BLaER1 treated with 17β-estradiol and CSF1 and Interleukin-3, amounts not matched to agents 10 nM and 100 nM (cell line): Measurements from ENCODE around the gene UBE2A.

Source experiments
- H3K27ac ChIP-seq, 11 experiments: shearing (Covaris generic); formaldehyde crosslinking; 2 replicates each; pipeline ENCODE4 v1.8.1; 2022
- H3K27me3 ChIP-seq, 11 experiments: shearing (Covaris generic); formaldehyde crosslinking; 2 replicates each; pipeline ENCODE4 v1.8.1; 2022
- H3K36me3 ChIP-seq, 11 experiments: shearing (Covaris generic); formaldehyde crosslinking; 2 replicates each; pipeline ENCODE4 v1.8.1; 2022
- H3K4me1 ChIP-seq, 10 experiments: shearing (Covaris generic); formaldehyde crosslinking; 2 replicates each; pipeline ENCODE4 v1.8.1; 2022
- H3K4me2 ChIP-seq, 11 experiments: shearing (Covaris generic); formaldehyde crosslinking; 2 replicates each; pipeline ENCODE4 v1.8.1; 2022
- H3K4me3 ChIP-seq, 10 experiments: shearing (Covaris generic); formaldehyde crosslinking; 2 replicates each; pipeline ENCODE4 v1.8.1; 2022
- H3K9ac ChIP-seq, 11 experiments: shearing (Covaris generic); formaldehyde crosslinking; 2 replicates each; pipeline ENCODE4 v1.8.1; 2022
- H3K9me3 ChIP-seq, 11 experiments: shearing (Covaris generic); formaldehyde crosslinking; replicated peaks in 1 of 11; 2 replicates each; pipeline ENCODE4 v1.8.1; 2022
- H4K20me1 ChIP-seq, 11 experiments: shearing (Covaris generic); formaldehyde crosslinking; 2 replicates each; pipeline ENCODE4 v1.8.1; 2022
- Cebpa-rat ChIP-seq, 11 experiments: shearing (Covaris generic); IDR thresholded peaks; 2 replicates each; pipeline ENCODE4 v1.8.1; 2022

UBE2A gene

GRCh38 chrX:119622356-119623232 is 48.2 kb downstream of the UBE2A start:
- Histone ChIP-seq H3K9me3 (no peaks in the 10 kb centered on the region), H3K9ac (no peak overlapping the region; a peak in 1 of 22 replicates), H3K27ac (no peak overlapping the region)

GRCh38 chrX:119624417-119624816 is 50.1 kb downstream of the UBE2A start:
- peaks cover 28 to 50% (median 42%) of the 10 kb centered on the region in 10 experiments for H3K4me1 ChIP-seq
- H3K27ac ChIP-seq = no peak overlapping the region

More at GRCh38 chrX:119622356-119623232, 48.2 kb downstream of the UBE2A start:
- H3K4me3 ChIP-seq = no peak overlapping the region
- TF ChIP-seq Cebpa-rat (IDR thresholded peaks at IDR 0.05) = no peak
- H3K4me1 ChIP-seq = peaks cover 47 to 68% (median 60%) of the 10 kb centered on the region in 10 experiments
- peaks cover 3 to 49% (median 27%) of the 10 kb centered on the region in 11 experiments; a peak in 17 of 22 replicates for H3K36me3 ChIP-seq
- no peaks in the 10 kb centered on the region for H3K27me3 ChIP-seq
- H4K20me1 ChIP-seq = no peaks in the 10 kb centered on the region; a peak in 2 of 22 replicates
- H3K4me2 ChIP-seq = peak overlapping the region in 10 of 11 experiments; percentile 6 to 44 (median 25); a peak in 14 of 22 replicates

GRCh38 chrX:119624951-119625668 is 50.7 kb downstream of the UBE2A start:
- H4K20me1 ChIP-seq = no peaks in the 10 kb centered on the region
- H3K4me2 ChIP-seq = peak overlapping the region in 5 of 11 experiments; percentile 0 to 31 (median 7); a peak in 7 of 22 replicates
- H3K9me3 ChIP-seq = no peaks in the 10 kb centered on the region
- no peaks in the 10 kb centered on the region for H3K27me3 ChIP-seq
- TF ChIP-seq Cebpa-rat (IDR thresholded peaks at IDR 0.05) = no peak
- peaks cover 3 to 72% (median 43%) of the 10 kb centered on the region in 11 experiments; a peak in 18 of 22 replicates for H3K36me3 ChIP-seq
- H3K9ac ChIP-seq = no peak overlapping the region
- no peak overlapping the region for H3K27ac ChIP-seq
- peaks cover 21 to 43% (median 35%) of the 10 kb centered on the region in 10 experiments for H3K4me1 ChIP-seq
- no peak overlapping the region for H3K4me3 ChIP-seq

More at GRCh38 chrX:119624417-119624816, 50.1 kb downstream of the UBE2A start:
- H3K36me3 ChIP-seq = peaks cover 3 to 65% (median 36%) of the 10 kb centered on the region in 11 experiments; a peak in 18 of 22 replicates
- no peak overlapping the region for H3K4me3 ChIP-seq
- H4K20me1 ChIP-seq = no peaks in the 10 kb centered on the region; a peak in 1 of 22 replicates
- no peaks in the 10 kb centered on the region for H3K27me3 ChIP-seq
- no peak overlapping the region for H3K4me2 ChIP-seq
- no peaks in the 10 kb centered on the region for H3K9me3 ChIP-seq
- no peak overlapping the region for H3K9ac ChIP-seq
- no peak for TF ChIP-seq Cebpa-rat (IDR thresholded peaks at IDR 0.05)

- Histone ChIP-seq H3K4me1 (peaks cover 15 to 36% (median 29%) of the 10 kb centered on the region in 10 experiments), H3K27ac (no peak overlapping the region)
These were observed 51.5 kb downstream of the UBE2A start for GRCh38 chrX:119625843-119626242.

More at GRCh38 chrX:119625843-119626242, 51.5 kb downstream of the UBE2A start:
- Histone ChIP-seq H3K4me2 (peak overlapping the region in 2 of 11 experiments; percentile 2 to 31; a peak in 3 of 22 replicates), H3K27me3 (no peaks in the 10 kb centered on the region), H4K20me1 (no peaks in the 10 kb centered on the region), H3K9me3 (no peaks in the 10 kb centered on the region), H3K36me3 (peaks cover 3 to 80% (median 50%) of the 10 kb centered on the region in 11 experiments; a peak in 18 of 22 replicates), H3K4me3 (no peak overlapping the region), H3K9ac (no peak overlapping the region)
- TF ChIP-seq Cebpa-rat (IDR thresholded peaks at IDR 0.05) = no peak
